Activated naive CD4-positive, alpha-beta T cell treated with anti-CD3 and anti-CD28 coated beads, Interleukin-2, amount 50 U/mL, for 24 hours (primary cell): ENCODE results near the gene TMEM11.

Source experiments
- H3K27ac Mint-ChIP-seq: one replicate; pipeline ENCODE4 v1.8.0; 2021; ENCODE audit warnings: mild to moderate bottlenecking, mixed read lengths
- H3K27me3 Mint-ChIP-seq: one replicate; pipeline ENCODE4 v1.8.0; 2021; ENCODE audit warnings: mixed read lengths
- H3K36me3 Mint-ChIP-seq: one replicate; pipeline ENCODE4 v1.8.0; 2021; ENCODE audit warnings: mixed read lengths
- H3K4me1 Mint-ChIP-seq: one replicate; pipeline ENCODE4 v1.8.0; 2021; ENCODE audit warnings: mixed read lengths
- H3K4me3 Mint-ChIP-seq: one replicate; pipeline ENCODE4 v1.8.0; 2021; ENCODE audit warnings: mild to moderate bottlenecking, mixed read lengths
- H3K9me3 Mint-ChIP-seq: one replicate; pipeline ENCODE4 v1.8.0; 2021; ENCODE audit warnings: mixed read lengths

TMEM11 gene

GRCh38 chr17:21165922-21166594 is 47.9 kb downstream of the TMEM11 start:
- peaks cover 24% of the 10 kb centered on the region for H3K4me1 Mint-ChIP-seq
- no peaks in the 10 kb centered on the region for H3K36me3 Mint-ChIP-seq
- no peak overlapping the region for H3K27ac Mint-ChIP-seq
- H3K4me3 Mint-ChIP-seq, result no peak overlapping the region
- H3K27me3 Mint-ChIP-seq, result no peaks in the 10 kb centered on the region
- H3K9me3 Mint-ChIP-seq, result no peaks in the 10 kb centered on the region

- no peaks in the 10 kb centered on the region for H3K36me3 Mint-ChIP-seq
- H3K27me3 Mint-ChIP-seq, result no peaks in the 10 kb centered on the region
- no peak overlapping the region for H3K4me3 Mint-ChIP-seq
- peaks cover 18% of the 10 kb centered on the region for H3K4me1 Mint-ChIP-seq
- no peak overlapping the region for H3K27ac Mint-ChIP-seq
- no peaks in the 10 kb centered on the region for H3K9me3 Mint-ChIP-seq
Observed at GRCh38 chr17:21164620-21165019, 49.3 kb downstream of the TMEM11 start.

GRCh38 chr17:21164216-21164615 is 49.7 kb downstream of the TMEM11 start:
- H3K4me1 Mint-ChIP-seq, result peaks cover 18% of the 10 kb centered on the region
- H3K36me3 Mint-ChIP-seq, result no peaks in the 10 kb centered on the region
- H3K27me3 Mint-ChIP-seq, result no peaks in the 10 kb centered on the region
- H3K27ac Mint-ChIP-seq, result no peak overlapping the region
- H3K9me3 Mint-ChIP-seq, result no peaks in the 10 kb centered on the region
- no peak overlapping the region for H3K4me3 Mint-ChIP-seq

GRCh38 chr17:21163101-21163500 is 50.9 kb downstream of the TMEM11 start:
- Mint-ChIP-seq H3K9me3 (no peaks in the 10 kb centered on the region), H3K4me1 (peaks cover 18% of the 10 kb centered on the region), H3K36me3 (no peaks in the 10 kb centered on the region), H3K4me3 (no peak overlapping the region), H3K27me3 (no peaks in the 10 kb centered on the region), H3K27ac (no peak overlapping the region)

GRCh38 chr17:21162394-21162775 is 51.6 kb downstream of the TMEM11 start:
- H3K27me3 Mint-ChIP-seq, result no peaks in the 10 kb centered on the region
- H3K4me1 Mint-ChIP-seq, result peaks cover 12% of the 10 kb centered on the region
- H3K27ac Mint-ChIP-seq, result no peak overlapping the region
- H3K4me3 Mint-ChIP-seq, result no peak overlapping the region
- no peaks in the 10 kb centered on the region for H3K36me3 Mint-ChIP-seq
- no peaks in the 10 kb centered on the region for H3K9me3 Mint-ChIP-seq

- Mint-ChIP-seq H3K9me3 (no peaks in the 10 kb centered on the region), H3K27me3 (no peaks in the 10 kb centered on the region), H3K4me3 (no peak overlapping the region), H3K36me3 (peaks cover 3% of the 10 kb centered on the region), H3K4me1 (peaks cover 5% of the 10 kb centered on the region), H3K27ac (no peak overlapping the region)
Observed at GRCh38 chr17:21161498-21162393, 52.2 kb downstream of the TMEM11 start.

GRCh38 chr17:21160401-21160800 is 53.6 kb downstream of the TMEM11 start:
- Mint-ChIP-seq H3K4me3 (no peak overlapping the region), H3K36me3 (peaks cover 5% of the 10 kb centered on the region), H3K27ac (no peak overlapping the region), H3K4me1 (peaks cover 3% of the 10 kb centered on the region), H3K27me3 (no peaks in the 10 kb centered on the region), H3K9me3 (peaks cover 6% of the 10 kb centered on the region)

- Mint-ChIP-seq H3K36me3 (peaks cover 16% of the 10 kb centered on the region), H3K27me3 (no peaks in the 10 kb centered on the region), H3K4me3 (no peak overlapping the region), H3K9me3 (peaks cover 28% of the 10 kb centered on the region), H3K27ac (no peak overlapping the region), H3K4me1 (peaks cover 6% of the 10 kb centered on the region)
Observed at GRCh38 chr17:21157586-21158370, 56.2 kb downstream of the TMEM11 start.

GRCh38 chr17:21152731-21153130 is 61.2 kb downstream of the TMEM11 start:
- H3K4me1 Mint-ChIP-seq, result peaks cover 12% of the 10 kb centered on the region
- H3K36me3 Mint-ChIP-seq, result peaks cover 26% of the 10 kb centered on the region
- no peak overlapping the region for H3K27ac Mint-ChIP-seq
- peaks cover 35% of the 10 kb centered on the region for H3K9me3 Mint-ChIP-seq
- no peaks in the 10 kb centered on the region for H3K27me3 Mint-ChIP-seq
- no peak overlapping the region for H3K4me3 Mint-ChIP-seq

- Mint-ChIP-seq H3K27ac (no peak overlapping the region), H3K4me3 (no peak overlapping the region), H3K4me1 (peaks cover 12% of the 10 kb centered on the region), H3K27me3 (no peaks in the 10 kb centered on the region), H3K36me3 (peaks cover 33% of the 10 kb centered on the region), H3K9me3 (peaks cover 22% of the 10 kb centered on the region)
Observed at GRCh38 chr17:21149621-21150020, 64.3 kb downstream of the TMEM11 start.
